NCI-H2171 (cell line): Measurements from ENCODE around the gene CGNL1.

Source experiments
- DNase-seq: peaks from one replicate; lab custom pipeline; 2025; lab: John Stamatoyannopoulos, UW

The CGNL1 gene

GRCh38 chr15:57548835-57549234, 172.5 kb downstream of the CGNL1 start:
- no peak for DNase-seq

DNA sequence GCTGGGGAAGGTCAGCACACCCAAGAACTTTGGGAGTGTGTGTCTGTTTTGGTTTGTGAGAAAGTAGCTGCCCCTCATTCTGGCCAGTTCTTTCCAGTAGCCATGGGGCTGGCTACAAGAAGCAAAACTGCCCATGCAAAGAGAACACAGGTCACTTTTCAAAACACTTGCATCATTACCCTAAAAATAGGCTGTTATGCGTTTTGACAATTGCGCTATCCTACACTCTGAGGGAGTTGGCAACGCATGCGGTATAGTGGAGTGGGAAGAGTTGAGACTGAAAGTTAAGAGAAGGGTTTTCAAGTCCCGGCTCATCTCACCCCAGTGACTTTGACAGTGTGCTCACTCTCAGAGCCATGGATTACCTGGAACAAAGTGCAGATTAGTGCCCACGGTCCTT, 173.6 kb downstream of the CGNL1 start:
- DNase-seq: no peak

DNA sequence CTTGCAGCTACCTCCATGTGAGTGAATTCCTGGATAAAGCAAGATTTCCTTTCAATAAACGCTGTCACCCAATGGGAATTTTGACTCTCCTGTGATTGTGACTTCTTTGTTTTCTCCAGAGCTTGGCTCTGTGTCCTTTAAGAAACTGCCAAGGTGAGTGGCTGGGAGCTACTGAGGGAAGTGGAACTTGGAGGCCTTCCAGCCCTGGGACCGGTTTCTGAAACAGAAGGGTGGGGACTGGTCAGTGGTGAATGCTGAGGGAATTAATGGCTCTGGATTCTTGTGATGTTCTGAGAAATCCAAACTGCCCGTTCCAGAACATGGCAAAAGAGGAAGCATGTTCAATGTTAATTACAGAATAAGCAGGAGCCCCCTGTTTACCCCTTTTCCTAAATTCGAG, 174.3 kb downstream of the CGNL1 start:
- DNase-seq: no peak

DNA sequence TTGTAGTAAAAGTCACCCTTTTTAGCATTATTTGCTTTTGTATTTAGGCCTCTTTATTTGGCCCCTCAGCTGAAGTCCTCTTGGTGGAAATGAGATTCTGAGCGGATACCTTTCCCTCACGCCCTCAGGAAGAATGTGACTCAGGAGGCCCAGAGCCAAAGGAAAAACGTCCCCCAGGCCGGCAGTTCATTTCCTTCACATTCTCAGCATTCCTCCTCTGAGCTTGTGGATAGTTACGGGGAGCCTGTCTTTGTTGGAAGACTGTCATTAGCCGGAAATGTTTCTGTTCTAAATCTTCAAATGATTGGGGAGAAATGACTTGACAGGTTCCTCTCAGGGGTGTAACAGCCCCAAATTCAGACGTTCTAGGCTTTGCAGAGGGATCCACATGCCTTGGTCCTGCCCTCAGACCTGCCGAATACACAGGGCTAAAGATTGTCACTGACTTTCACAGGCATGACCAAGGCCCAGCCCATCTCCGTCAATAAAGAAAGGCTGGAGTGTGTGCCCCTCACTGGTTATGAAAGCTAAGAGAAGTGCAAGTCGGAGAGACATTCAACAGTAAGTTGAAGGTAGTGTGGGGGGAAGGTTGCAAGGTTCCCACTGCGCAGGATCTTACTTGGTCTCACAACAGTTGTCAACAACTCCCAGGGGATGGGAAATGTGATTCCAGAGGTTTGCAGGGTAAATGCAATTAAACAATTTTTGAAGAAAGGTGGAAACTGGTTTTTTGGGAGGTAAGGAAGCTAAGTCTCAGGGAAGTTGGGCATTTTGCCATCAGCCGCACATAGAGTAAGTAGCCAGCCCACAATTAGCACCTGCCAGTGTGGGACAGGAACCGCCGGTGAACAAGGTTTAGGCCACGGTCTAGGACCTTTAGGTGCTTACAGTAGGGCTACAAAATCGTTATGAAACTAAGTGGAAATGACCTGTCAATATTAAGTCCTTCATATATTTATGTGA, 175.7 kb downstream of the CGNL1 start:
- DNase-seq: no peak

DNA sequence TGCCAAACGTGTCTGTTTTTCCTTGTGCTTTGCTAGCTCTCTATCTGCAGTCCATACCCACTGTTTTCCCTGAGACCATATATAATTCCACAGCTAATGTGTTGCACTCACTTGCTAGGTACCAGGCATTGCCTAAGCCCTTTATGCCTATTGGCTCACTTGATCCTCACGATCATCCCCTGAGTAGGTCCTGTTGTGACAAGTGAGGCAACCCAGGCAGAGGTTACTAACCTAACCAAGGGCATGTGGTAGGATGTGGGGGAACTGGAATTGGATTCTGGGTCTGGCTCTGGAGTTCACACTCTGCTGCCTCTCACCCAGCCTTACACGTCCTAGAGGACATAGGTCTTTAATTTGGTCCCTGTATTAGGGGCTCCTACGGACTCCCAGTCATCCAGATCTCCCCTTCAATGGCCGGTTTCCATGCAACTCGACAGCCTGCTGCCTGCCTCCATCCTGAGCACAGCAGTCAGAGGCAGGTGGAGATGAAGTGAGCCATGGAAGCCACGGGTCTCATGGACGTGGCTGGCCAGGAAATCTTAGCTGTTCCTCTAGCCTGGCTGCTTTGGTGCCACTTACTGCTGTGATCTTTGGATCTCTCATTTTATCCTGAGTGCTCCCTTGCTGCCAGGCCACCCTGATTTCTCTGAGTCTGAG, 176.5 kb downstream of the CGNL1 start:
- no peak for DNase-seq

DNA sequence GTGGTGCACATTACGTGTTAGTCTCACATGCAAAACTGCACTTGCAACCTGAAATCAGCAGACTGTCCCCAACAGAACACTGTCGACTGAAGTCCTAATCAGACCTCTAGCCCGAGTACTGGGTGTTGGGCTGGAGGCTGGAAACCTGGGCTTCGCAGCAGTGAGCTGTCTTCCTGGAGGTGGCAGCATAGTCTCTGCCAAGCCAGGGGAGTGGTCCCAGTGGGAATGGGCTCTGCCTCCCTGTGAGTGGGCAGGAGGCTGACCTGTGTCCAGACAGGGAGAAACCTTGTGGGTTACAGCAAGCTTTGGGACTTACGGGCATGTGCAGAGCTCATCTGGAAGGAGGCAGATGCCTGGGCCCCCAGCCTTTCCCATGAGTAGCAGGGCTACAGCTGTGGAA, 177.2 kb downstream of the CGNL1 start:
- no peak for DNase-seq

DNA sequence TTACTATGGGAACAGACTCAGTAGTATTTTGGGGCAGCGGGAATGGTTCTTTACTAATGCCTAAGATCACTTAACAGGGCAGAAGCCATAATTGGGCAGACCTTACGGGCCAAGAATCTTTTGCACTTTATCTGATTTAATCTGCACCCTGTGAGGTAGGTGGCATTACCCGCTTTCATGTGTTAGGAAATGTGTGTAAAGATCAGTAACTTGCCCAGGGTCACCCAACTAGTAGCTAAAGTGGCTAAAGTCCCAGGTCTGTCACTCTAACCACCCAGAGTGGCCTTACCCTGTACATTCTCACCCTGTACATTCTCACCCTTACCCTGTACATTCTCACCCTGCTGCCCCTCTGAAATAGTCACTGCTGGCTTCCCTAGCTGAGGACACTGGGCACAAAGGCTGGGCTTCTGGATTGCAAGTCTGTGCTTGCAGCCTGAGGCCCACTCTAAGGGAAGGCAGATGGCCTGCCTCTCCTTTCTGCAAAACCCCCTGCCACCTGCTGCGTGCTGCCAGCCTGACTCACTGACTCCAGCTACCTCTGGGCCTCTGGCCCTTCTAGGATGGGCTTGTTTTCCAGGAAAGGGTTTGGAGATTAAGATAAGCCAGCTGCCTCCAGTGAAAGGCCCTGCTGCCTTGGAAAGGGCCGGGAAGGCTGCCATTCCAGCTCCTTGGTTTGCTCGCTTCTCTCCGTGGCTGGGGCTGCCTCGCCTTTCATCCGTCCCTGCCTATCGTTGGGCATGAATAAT, 177.9 kb downstream of the CGNL1 start:
- peak; percentile 83 for DNase-seq

- DNase-seq: no peak
These were observed 178.5 kb downstream of the CGNL1 start for GRCh38 chr15:57554812-57555179.

DNA sequence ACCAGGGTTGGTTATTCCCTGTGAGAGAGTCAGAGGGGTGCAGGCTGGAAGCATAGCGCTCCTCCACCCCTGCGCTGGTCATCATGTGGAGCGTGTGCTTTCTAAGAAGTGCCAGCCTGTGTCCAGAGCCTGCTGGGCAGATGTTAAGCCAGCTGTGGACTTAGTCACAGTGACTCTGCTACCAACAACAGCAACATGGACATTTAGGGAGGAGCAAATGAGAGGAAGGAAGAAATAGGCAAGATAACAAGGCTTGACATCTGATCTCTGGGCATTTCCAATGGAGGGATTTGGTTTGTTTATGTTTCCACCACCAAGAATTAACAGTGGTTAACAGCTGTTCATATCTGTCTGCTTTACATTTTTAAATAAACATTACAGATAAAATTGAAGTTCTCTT, 179.0 kb downstream of the CGNL1 start:
- no peak for DNase-seq

- no peak for DNase-seq
These were observed 179.7 kb downstream of the CGNL1 start for GRCh38 chr15:57556040-57556439.

- no peak for DNase-seq
These were observed 181.0 kb downstream of the CGNL1 start for GRCh38 chr15:57557267-57557666.

- no peak for DNase-seq
These were observed 181.5 kb downstream of the CGNL1 start for GRCh38 chr15:57557810-57558209.

- no peak for DNase-seq
These were observed 183.6 kb downstream of the CGNL1 start for GRCh38 chr15:57559875-57560274.

- peak; percentile 22 for DNase-seq
These were observed 184.9 kb downstream of the CGNL1 start for GRCh38 chr15:57561041-57561711.

- DNase-seq: no peak
These were observed 186.0 kb downstream of the CGNL1 start for GRCh38 chr15:57562196-57562769.

DNA sequence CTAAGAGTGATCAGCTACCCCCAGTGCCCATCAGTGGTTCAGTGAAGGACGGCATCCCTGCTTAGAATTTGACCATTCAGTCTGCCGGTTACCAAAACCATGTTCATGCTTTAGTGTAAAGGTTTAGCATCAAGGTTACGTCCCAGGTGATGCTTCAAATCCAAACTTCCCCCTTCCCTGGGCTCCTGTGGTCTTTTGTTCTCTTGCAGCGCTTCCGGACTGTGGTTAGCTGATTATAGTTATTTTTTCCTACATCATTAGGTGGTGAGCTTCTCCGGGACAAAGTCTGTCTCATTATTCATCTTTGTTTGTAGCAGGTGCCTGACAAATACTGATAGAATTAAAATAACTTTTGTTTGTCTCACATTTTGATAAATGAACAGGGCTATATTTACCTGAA, 187.1 kb downstream of the CGNL1 start:
- no peak for DNase-seq

DNA sequence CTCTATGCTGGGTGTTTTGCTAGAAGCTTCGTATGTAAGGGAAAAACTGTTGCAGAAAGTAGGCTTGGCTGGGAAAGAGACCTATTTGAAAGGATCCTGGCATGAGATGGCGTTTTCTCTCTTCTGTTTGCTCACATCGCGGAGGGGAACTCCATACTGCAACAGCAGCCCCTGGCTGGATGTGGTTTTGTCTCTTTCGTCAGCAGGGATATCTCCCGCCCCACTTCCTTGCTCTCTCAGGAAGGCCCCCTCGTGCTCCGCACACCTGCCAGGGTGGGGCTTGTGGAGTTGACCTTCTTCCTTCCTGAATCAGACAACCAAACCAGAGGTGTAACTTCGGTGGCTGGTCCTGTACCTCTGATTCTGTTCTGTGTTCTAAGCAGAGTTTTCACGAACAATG, 189.0 kb downstream of the CGNL1 start:
- no peak for DNase-seq

DNA sequence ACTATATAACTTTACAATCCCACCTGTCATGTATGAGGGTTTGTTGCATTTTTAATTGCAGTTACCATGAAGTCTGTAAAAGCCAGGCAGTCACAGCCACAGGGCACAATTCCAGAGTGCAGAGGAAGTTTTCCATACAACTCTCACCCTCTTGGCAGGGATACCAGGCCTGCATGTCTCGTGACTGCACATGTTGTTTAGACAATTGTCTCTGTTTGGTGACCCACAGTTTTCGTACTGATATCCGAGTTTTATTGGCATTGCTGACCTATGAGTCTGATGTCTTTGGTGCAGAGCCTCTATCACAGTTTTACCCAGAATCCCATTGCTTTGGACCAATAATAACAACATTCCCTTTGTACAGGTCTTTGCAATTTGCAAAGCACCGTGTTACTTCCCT, 190.5 kb downstream of the CGNL1 start:
- DNase-seq: no peak

GRCh38 chr15:57567891-57568290, 191.6 kb downstream of the CGNL1 start:
- no peak for DNase-seq

DNA sequence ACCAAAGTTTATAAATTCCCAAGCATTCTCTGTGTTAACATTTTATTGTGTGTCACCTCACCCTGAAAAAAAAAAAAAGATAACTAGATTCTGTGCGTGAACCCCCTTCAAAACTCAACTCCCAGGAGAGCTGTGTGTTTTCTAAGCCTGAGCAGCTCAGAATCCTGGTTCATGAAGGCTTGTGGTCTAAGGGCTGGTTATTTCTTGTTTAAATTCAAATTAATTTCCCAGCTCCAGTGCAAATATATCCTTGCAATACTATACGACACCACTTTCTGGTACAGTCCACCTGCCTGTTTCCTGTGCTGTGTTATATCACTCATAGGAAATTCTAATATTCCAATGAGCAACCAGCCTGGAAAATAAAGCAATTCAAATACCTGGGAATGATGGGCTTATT, 192.0 kb downstream of the CGNL1 start:
- DNase-seq: no peak

DNA sequence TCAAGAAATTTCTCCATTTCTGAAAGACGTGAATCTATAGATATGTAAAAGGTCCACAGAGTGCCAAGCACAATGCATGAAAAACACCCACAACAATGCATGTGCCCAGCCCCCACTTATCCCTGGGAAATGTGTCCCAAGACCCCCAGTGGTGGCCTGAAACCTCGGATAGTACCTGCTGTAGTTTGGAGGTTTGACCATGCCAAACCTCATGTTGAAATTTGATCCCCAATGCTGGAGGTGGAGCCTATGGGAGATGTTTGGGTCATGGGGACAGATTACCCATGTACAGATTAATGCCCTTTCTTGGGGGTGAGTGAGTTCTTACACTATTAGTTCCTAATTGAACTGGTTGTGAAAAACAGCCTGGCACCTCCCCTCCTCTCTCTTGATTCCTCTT, 194.0 kb downstream of the CGNL1 start:
- no peak for DNase-seq

DNA sequence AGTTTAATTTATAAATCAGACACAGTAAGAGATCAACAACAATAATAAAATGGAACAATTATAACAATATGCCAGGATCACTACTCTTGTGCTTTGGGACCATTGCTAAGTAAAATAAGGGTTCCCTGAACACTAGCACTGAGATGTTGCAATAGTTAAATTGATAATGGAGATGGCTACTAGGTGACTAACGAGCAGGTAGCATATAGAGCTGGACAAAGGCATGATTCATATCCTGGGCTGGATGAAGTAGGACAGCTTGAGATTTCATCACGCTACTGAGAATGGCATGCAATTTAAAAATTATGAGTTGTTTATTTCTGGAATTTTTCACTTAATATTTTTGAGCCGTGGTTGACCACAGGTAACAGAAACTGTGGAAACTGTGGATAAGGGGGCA, 194.7 kb downstream of the CGNL1 start:
- no peak for DNase-seq
